NT2/D1 (cell line): ENCODE measurements around the gene CCDC172.

Experiments
- DNase-seq: peaks from one replicate; pipeline ENCODE4 v3.0.0-alpha.2; 2011; ENCODE audit warnings: low read depth, low spot score
- H3K27me3 ChIP-seq: 2 replicates; pipeline ENCODE4 v1.6.0; 2011; ENCODE audit warnings: mild to moderate bottlenecking; ENCODE audit not compliant: insufficient read length, insufficient read depth
- H3K36me3 ChIP-seq: 2 replicates; pipeline ENCODE4 v1.6.1; 2011; ENCODE audit warnings: mild to moderate bottlenecking, low read length, mixed read lengths; ENCODE audit not compliant: insufficient read depth, insufficient read length
- H3K4me1 ChIP-seq: 2 replicates; pipeline ENCODE4 v1.5.1; 2011; ENCODE audit not compliant: insufficient read depth, insufficient read length
- H3K4me3 ChIP-seq: 2 replicates; pipeline ENCODE4 v1.5.1; 2011; ENCODE audit warnings: low read depth; ENCODE audit not compliant: insufficient read length
- H3K9ac ChIP-seq: 2 replicates; pipeline ENCODE4 v1.6.0; 2011; ENCODE audit warnings: low read depth; ENCODE audit not compliant: insufficient read length
- H3K9me3 ChIP-seq: 2 replicates; pipeline ENCODE4 v1.5.1; 2011; ENCODE audit warnings: mild to moderate bottlenecking, low read length; ENCODE audit not compliant: insufficient read depth
- SUZ12 ChIP-seq: IDR thresholded peaks from 2 replicates; pipeline ENCODE4 v1.6.1; 2011; ENCODE audit not compliant: insufficient read length, insufficient read depth; ENCODE audit errors: extremely low read depth
- YY1 ChIP-seq: IDR thresholded peaks from 2 replicates; pipeline ENCODE4 v1.6.1; 2011; ENCODE audit not compliant: insufficient read length, insufficient read depth
- ZNF274 ChIP-seq: IDR thresholded peaks from 2 replicates; pipeline ENCODE4 v1.6.1; 2011; ENCODE audit warnings: mild to moderate bottlenecking, low read depth, low read length

Gene CCDC172

GRCh38 chr10:116311706-116312490 is 12.3 kb upstream of the CCDC172 start:
- Histone ChIP-seq H3K9me3 (no peaks in the 10 kb centered on the region), H3K36me3 (no peaks in the 10 kb centered on the region), H3K4me3 (no peak overlapping the region), H3K9ac (no peak overlapping the region), H3K27me3 (no peaks in the 10 kb centered on the region), H3K4me1 (no peaks in the 10 kb centered on the region)
- no peak for DNase-seq
- TF ChIP-seq YY1: no peak
- no peak for TF ChIP-seq SUZ12
- TF ChIP-seq ZNF274: no peak

DNA sequence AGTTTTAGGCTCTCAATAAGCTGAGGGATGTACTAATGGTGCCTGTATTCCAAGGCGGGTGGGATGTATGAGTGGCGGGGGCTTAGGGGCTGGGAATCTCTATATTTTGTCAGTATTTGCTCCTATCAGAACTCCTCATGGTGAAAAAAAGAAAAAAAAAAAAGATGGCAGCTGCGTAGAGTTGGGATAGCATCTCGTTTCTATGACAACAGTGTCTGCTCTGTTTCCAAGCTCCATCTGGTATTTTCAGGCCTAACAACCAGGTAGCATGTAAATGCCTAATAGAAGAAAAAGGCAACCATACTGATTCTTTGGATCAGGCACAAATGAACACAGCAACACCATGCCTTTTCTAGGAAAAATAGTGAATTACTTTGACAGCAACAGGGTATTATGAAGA is 11.7 kb upstream of the CCDC172 start:
- H3K4me3 ChIP-seq: no peak overlapping the region
- TF ChIP-seq SUZ12 (no peak), ZNF274 (no peak), YY1 (no peak)
- no peaks in the 10 kb centered on the region for H3K27me3 ChIP-seq
- H3K4me1 ChIP-seq: no peaks in the 10 kb centered on the region
- no peak overlapping the region for H3K9ac ChIP-seq
- DNase-seq: no peak
- H3K9me3 ChIP-seq: no peaks in the 10 kb centered on the region
- H3K36me3 ChIP-seq: no peaks in the 10 kb centered on the region

DNA sequence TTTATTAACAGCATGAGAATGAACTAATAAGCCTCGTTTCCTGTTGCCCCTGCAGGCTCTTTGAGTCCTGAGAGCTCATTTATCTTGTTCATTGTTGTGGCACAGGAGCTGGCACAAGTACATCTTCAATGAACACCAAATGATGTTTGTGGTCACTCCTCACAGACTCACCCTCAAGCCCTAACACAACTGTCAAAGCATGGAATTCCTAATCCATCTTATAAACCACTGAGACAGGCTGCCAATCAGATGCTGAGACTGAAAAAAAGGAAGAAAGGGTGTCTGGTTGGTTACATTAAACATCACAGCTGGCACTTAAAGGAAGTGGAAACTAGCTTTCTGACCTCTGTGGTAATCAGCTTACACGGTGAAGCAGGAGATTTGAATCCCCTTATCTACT is 7.7 kb upstream of the CCDC172 start:
- Histone ChIP-seq H3K4me1 (no peaks in the 10 kb centered on the region), H3K9me3 (no peaks in the 10 kb centered on the region), H3K4me3 (no peak overlapping the region), H3K27me3 (no peaks in the 10 kb centered on the region), H3K36me3 (no peaks in the 10 kb centered on the region), H3K9ac (no peak overlapping the region)
- TF ChIP-seq ZNF274: no peak
- TF ChIP-seq SUZ12: no peak
- TF ChIP-seq YY1: no peak
- DNase-seq: no peak

DNA sequence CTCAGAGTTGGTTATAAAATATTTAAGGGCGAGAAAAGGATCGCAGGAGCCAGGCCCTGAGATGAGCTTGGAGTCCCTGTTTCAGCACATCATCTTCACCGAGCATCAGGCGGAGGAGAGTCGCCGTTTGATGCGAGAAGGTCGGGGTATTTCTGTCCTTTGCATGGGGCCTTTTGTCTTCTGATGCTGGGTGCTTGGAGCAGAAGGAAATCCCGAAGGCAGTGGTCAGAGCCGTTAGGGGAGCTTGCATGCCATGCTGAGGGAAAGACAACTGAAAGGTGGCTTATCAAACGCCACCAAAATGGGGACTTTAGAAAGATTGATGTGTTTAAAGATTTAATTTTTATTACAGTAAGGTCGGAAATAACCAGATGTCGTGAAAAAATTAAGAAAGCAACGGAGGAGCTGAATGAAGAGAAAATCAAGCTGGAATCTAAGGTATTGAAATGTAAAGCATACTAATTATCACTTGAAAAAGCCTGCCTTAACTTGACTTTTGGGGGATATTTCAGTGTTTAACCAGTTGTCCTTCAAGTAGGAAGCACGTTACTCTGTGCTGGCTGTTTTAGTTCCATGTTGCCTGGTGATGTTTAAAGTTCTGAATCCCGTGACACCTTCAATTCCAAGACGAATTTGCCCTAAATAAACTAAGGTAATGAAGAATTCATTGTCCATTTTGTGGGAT is 845 bp downstream of the CCDC172 start:
- Histone ChIP-seq H3K9me3 (no peaks in the 10 kb centered on the region), H3K36me3 (no peaks in the 10 kb centered on the region), H3K27me3 (no peaks in the 10 kb centered on the region), H3K9ac (no peak overlapping the region), H3K4me3 (no peak overlapping the region), H3K4me1 (no peaks in the 10 kb centered on the region)
- TF ChIP-seq SUZ12 (no peak), ZNF274 (no peak), YY1 (no peak)
- DNase-seq: peak; percentile 64

DNA sequence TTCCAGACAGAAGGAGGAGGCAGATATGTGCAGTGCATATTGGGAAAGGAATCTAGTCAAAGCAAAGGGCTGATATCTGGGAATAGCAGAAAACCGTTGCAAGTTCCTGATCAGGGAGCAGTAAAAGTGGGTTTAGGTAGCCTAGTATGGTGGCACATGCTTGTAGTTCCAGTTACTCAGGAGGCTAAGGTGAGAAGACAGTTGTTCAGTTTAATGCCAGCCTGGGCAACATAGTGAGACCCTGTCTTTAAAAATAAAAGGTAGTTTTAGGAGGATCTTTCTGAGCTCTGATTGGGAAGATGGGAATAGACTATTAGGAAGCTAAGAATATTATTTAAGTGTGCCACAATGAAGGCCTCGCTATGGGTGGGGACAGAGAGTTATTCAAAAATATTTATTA is 1.7 kb downstream of the CCDC172 start:
- Histone ChIP-seq H3K27me3 (no peaks in the 10 kb centered on the region), H3K4me1 (no peaks in the 10 kb centered on the region), H3K9ac (no peak overlapping the region), H3K9me3 (no peaks in the 10 kb centered on the region), H3K4me3 (no peak overlapping the region), H3K36me3 (no peaks in the 10 kb centered on the region)
- TF ChIP-seq ZNF274: no peak
- TF ChIP-seq SUZ12: no peak
- TF ChIP-seq YY1: no peak
- no peak for DNase-seq

- H3K9me3 ChIP-seq: no peaks in the 10 kb centered on the region
- H3K4me3 ChIP-seq: no peak overlapping the region
- H3K4me1 ChIP-seq: no peaks in the 10 kb centered on the region
- TF ChIP-seq SUZ12: no peak
- TF ChIP-seq YY1: no peak
- no peak overlapping the region for H3K9ac ChIP-seq
- H3K27me3 ChIP-seq: no peaks in the 10 kb centered on the region
- no peaks in the 10 kb centered on the region for H3K36me3 ChIP-seq
- DNase-seq: no peak
Observed at GRCh38 chr10:116329153-116329552, 4.9 kb downstream of the CCDC172 start.

GRCh38 chr10:116331815-116332214 is 7.6 kb downstream of the CCDC172 start:
- no peaks in the 10 kb centered on the region for H3K9me3 ChIP-seq
- no peaks in the 10 kb centered on the region for H3K27me3 ChIP-seq
- H3K4me3 ChIP-seq: no peak overlapping the region
- no peak for TF ChIP-seq ZNF274
- TF ChIP-seq SUZ12: no peak
- TF ChIP-seq YY1: no peak
- H3K9ac ChIP-seq: no peak overlapping the region
- H3K36me3 ChIP-seq: no peaks in the 10 kb centered on the region
- DNase-seq: no peak
- H3K4me1 ChIP-seq: no peaks in the 10 kb centered on the region
